ENCODE data around the gene CACNA1D.
"Not testable (repeated sequence)": the region's sequence is repeated elsewhere in the genome, so short reads cannot be mapped to it uniquely, and the experiment has no call there.

CACNA1D gene

DNA sequence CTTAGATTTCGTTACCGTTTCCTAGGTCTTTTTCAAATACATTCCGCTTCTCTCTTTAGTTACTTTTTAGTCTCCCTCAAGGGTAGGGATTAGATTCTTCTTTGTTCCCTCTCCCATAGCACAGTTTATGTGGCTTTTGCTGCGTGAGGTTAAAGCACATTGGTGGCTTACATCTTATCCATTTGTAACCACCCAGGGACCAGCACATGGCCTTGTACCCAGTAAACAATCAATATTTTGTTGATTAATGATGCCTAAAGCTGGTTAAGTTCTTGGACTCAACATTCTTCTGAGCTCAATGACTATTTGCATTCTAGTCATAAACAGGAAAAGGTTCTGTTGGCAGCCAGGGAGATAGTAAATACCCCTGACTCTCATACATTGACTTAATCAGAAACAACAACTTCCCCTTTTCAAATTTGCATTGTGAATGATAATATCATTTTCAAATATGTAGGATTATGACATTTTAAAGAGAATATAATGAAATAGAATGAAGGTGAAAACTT lies 60.2 kb downstream of the CACNA1D start:
- H3K4me3 ChIP-seq (ENCODE audit: low read length) = no peak overlapping the region
- no peak for DNase-seq (ENCODE audit: low read depth, low spot score)

DNA sequence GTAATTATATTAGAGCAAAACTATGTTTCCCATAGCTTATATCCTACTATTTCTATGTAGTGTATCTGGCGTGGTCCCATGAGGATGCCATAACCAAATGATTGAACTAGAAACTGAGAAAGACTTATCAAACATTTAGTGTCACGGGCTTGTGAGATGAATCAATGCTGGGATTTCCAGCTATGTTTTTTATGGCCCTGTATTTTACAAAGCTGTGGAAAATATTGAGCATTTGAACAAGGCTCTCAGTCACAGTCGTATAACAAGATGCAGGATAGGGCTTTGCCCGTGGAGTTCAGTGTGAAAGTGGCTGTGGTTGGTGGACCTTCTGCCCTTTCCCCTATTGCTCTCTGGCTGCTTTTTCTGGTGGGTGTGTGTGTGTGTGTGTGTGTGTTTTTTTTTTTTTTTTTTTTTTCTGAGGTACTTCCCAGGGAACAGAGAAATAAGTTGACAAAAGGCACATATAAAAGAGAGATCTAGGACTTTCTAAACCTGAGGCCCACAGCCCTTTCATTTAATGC lies 60.7 kb downstream of the CACNA1D start:
- DNase-seq (ENCODE audit: low read depth, low spot score) = no peak

DNA sequence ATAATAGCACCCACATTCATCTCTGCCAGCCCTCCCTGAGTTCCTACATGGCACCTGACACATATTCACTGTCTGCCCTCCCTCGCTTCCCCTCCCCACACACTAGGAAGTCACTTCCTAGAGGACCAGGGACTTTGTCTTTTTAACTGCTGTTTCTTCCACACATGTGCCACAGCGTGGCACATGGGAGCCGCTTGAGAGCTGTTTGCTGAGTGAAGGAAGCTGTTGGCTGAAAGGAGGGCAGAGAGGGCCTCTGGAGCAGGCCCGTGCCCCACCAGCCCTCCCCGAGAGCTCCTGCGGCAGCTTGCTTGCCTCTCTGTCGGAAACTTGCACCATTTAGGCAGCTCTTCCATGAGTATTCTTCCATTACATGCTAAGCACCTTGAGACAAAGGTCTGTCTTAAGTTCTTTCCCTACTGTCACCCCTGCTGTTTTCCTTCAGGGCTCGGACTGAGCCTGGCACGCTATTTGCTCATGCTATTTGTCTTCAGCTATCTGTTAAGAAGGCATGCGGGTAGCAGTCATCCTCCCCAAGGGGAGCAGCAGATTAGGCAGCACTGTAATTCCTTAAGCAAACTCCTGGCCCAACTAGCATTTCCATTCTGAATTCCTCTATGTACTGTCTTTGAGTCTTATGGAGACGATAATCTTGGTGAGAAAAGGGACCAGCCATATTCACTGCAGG lies 72.2 kb downstream of the CACNA1D start:
- no peak for DNase-seq (ENCODE audit: low read depth, low spot score)
- H3K4me3 ChIP-seq (ENCODE audit: low read length) = no peak overlapping the region

More for the DNA sequence above, 60.7 kb downstream of the CACNA1D start:
- H3K4me3 ChIP-seq (ENCODE audit: low read length) = no peak overlapping the region

DNA sequence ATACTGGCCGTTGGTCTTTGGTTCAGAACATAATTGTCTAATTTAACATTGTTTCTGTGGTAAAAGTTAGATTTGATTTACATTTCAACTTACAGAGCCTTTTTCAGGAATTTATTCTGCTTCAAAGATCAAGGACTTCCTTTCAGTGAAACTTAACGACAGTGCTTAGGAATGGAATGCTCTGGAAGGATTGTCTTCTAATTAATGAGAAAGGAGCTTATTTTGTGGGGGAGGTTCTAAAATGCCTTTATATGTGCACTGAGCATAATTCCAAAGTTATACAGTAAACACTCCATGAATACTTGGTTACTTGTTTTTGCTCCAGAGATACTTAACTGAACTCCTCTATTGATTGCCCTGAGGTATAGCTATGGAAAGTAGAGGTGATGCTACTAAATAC lies 75.7 kb downstream of the CACNA1D start:
- H3K4me3 ChIP-seq (ENCODE audit: low read length) = no peak overlapping the region
- DNase-seq (ENCODE audit: low read depth, low spot score) = no peak

DNA sequence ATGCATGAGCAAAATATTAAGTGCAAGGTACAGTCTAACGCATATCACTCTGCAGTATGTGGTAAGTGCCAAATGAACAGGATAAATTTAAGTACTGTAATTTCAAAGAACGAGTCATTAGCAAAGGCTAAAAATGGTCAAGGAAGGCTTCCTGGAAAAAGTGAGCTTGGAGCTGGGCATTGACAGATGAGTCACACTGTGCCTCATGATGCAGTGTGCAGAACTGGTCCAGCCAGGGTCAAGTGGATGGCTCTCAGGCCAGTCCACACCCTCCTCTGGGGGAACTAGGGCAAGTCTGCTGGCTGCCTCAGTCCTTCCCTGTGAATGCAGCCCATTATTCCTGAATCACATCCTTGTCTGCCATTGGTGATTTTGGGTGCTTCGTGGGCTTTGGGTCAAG lies 76.3 kb downstream of the CACNA1D start:
- DNase-seq (ENCODE audit: low read depth, low spot score) = no peak

DNA sequence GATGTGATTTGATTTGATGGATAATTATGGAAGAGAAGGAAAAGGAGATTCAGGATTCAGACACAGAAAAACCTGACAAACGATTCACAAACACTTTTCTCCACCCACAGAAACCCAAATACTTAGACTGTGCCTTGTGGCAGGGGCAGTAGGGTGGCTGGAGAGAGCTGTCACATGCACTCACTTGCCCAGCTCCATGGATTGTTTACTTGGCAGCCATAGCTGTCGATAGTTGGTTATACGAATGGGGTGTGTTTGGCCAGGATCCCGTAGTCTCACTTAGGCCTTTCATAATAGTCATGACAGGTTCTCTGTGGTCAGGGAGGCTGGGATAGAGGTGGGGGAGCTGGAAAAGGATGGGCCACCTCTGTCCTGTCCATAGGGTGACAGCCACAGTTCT lies 76.9 kb downstream of the CACNA1D start:
- no peak for DNase-seq (ENCODE audit: low read depth, low spot score)
- no peak overlapping the region for H3K4me3 ChIP-seq (ENCODE audit: low read length)

More for the DNA sequence above, 76.3 kb downstream of the CACNA1D start:
- H3K4me3 ChIP-seq (ENCODE audit: low read length) = no peak overlapping the region

DNA sequence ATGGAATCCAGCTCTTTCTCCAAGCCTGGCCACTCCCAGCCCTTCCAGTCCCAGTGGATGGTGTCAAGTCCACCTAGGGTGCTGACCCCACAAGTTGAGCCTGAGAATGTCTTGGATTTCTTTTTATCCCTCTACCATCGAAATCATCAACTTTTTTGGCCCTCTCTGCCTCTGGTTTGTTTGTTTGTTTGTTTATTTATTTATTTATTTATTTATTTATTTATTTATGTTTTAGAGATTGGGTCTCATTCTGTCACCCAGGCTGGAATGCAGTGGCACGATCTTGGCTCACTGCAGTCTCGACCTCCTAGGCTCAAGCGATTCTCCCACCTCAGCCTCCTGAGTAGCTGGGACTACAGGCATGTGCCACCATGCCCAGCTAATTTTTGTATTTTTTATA lies 77.8 kb downstream of the CACNA1D start:
- H3K4me3 ChIP-seq (ENCODE audit: low read length); DNase-seq (ENCODE audit: low read depth, low spot score): not testable (repeated sequence)

DNA sequence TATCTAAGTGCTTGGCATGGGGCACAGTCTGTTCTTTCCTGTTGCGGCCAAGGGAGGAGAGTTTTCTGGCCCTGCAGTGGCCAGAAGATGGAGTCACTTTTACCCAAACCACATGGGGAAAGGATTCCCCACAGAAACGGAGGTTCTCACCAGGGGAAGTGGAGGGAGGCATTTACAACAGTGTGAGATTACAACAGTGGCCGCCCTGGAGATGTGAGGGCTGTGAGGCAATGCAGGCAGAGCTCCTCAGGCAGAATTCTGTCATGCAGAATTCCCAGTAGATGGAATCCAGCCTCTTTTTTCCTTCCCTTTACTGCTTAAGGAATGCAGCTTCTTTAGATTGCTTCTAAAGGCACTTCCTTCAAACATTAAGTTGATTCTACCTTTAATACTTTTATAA lies 83.1 kb downstream of the CACNA1D start:
- DNase-seq (ENCODE audit: low read depth, low spot score) = no peak
- no peak overlapping the region for H3K4me3 ChIP-seq (ENCODE audit: low read length)

DNA sequence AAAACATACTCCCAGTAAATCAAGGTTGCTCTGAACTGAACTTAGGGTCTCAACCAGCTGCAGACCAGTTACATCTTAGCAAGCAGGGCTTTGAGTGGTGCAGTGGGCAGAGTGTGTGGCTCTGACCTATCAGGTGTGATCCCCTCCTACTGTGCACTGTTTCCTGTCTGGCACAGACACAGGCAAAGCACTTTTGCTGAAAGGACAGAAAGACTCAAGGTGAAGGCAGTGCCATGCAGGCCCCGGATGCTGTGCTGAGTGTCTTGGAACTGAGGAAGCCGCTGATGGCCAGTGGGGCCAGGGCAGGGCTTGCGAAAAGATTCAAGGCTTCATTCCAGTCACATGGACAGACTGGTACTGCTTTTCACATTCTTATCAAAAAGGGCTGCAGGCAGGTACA lies 85.2 kb downstream of the CACNA1D start:
- DNase-seq (ENCODE audit: low read depth, low spot score) = no peak
- H3K4me3 ChIP-seq (ENCODE audit: low read length) = no peak overlapping the region

DNA sequence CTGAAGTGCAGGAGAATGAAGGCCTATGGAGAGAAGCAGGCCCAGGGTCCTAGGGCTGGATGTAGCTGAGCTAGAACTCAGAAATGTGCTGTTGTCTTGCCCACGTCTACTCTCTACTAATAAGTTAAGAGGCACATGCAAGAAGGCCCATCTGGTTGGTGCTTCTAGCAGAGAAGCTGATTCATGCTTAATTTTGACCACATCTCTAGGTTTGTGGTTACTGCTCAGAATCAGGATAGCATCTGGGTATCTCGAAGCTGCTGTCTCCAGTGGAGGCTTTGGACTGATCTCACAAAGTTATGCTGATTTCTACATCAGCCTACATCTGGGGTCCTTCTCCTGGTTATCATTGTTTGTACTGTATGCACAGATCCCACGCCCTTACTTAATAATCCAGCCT lies 87.3 kb downstream of the CACNA1D start:
- H3K4me3 ChIP-seq (ENCODE audit: low read length) = no peak overlapping the region
- peak; percentile 81 for DNase-seq (ENCODE audit: low read depth, low spot score)

DNA sequence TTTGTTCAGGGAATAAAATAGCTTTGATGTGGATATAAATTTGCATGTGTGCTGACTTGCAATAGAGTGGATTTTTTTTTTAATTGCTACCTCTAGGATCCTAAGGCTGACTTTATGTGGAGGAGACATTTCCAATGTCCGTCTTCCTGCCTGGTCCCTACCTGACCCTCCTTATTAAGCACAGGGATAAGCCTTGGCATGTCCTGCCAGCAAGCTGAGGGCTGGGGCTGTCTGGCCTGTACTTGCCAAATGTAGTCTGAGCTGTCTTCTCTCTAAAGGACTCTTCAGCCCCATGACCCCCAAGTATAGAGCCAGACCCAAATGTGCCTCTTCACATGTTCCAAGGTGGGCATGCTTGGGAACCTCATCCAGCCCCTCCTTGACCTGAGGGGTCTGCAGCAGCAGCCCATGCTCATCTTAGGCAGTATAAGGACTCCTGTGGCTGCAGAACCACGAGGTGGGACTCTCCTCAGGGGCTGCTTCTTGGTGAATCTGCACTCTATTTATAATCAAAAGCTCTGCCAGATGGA lies 88.8 kb downstream of the CACNA1D start:
- no peak for DNase-seq (ENCODE audit: low read depth, low spot score)
- H3K4me3 ChIP-seq (ENCODE audit: low read length) = no peak overlapping the region

DNA sequence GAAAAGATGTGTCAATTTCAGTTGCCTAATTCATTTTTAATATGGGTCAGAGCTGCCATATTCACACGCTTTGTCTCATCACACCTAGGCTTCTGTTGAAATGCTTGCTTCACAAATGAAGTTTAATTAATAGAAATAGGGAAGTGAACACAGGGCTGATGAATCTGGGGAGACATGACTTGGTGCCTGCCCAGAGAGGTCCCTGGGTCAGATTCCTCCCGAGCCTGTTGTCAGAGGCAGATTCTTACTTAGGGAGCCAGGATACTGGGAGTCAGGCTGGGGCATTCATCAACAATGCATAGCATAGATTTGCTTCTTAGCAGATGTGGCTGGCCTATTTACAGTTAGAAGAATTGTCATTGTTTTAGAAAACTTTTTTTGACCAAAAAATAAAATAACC lies 90.6 kb downstream of the CACNA1D start:
- H3K4me3 ChIP-seq (ENCODE audit: low read length) = no peak overlapping the region
- no peak for DNase-seq (ENCODE audit: low read depth, low spot score)

DNA sequence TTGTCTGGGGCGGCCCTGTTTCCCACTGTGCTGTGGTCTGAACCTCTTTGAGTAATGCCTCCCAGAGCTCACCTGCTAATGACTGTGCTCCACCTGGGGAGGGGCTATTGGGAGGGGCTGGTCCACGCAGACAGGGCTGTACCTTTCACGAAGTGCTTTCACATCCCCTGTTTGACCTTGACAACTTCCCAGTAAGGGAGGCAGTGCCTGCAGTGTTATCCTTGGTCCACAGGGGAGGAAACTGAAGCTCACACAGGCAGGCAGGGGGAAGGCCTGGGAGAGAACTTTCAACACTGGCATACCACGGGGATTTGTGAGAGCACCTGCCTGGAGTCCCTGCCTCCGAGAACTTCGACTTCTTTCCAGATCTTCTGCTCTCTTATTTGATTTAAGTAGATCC lies 91.2 kb downstream of the CACNA1D start:
- no peak overlapping the region for H3K4me3 ChIP-seq (ENCODE audit: low read length)
- DNase-seq (ENCODE audit: low read depth, low spot score) = no peak

DNA sequence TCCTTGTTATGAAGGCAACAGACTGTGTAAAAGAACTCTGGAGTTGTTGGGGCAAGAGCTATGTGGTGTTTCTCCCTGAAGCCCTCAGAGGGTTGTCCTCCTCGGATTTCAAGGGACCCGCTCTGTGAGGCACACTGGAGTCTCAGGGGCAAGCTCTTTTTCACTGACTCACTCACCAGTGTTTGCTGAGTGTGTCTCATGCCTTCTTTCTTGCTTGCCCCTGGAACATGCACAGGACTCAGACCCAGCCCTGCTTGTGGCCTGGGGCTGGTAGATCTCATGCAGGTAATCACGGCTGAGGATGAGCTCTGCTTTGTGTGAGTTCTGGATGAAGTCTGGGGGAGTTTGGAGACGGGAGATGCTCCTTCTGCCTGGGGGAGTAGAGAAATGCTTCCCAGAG lies 93.7 kb downstream of the CACNA1D start:
- no peak overlapping the region for H3K4me3 ChIP-seq (ENCODE audit: low read length)
- no peak for DNase-seq (ENCODE audit: low read depth, low spot score)

DNA sequence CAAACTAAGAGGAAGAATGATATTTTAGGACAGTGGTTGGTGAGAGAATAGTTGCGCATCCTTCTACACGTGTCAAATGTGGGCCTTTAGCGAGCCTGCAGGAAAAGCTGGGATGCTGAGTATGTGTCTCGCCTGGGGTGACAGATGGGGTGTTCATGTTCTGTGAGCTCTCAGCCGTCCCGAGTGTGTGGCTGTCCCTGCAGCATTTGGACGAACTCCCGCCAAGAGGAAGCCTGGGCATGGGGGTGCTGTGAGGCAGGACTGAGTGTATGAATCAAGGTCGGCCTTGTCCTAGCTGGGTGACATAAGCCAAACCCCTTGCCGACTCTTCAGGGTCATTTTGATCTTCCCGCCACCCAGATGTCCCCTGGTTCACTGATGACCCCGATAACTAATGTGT lies 94.8 kb downstream of the CACNA1D start:
- no peak overlapping the region for H3K4me3 ChIP-seq (ENCODE audit: low read length)
- no peak for DNase-seq (ENCODE audit: low read depth, low spot score)

DNA sequence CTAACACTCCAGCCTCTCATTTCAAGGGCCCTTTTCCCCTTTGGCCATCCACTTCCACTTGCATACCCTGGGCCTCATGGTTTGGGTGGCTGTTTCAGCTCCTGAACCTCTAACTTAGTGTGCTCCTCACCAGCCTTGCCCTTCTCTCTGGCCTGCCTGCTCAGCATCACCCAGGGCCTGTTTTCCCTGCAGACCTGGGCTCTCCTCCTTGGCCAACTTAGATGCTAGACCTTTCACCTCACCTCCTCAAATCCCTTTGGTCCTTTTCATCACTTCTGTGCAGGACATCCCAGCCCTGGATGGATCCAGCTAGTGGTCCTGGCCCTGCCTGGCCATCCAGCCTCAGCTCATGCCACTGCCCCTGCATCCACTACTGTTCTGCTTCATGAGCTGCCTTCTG lies 95.4 kb downstream of the CACNA1D start:
- H3K4me3 ChIP-seq (ENCODE audit: low read length) = no peak overlapping the region
- no peak for DNase-seq (ENCODE audit: low read depth, low spot score)

DNA sequence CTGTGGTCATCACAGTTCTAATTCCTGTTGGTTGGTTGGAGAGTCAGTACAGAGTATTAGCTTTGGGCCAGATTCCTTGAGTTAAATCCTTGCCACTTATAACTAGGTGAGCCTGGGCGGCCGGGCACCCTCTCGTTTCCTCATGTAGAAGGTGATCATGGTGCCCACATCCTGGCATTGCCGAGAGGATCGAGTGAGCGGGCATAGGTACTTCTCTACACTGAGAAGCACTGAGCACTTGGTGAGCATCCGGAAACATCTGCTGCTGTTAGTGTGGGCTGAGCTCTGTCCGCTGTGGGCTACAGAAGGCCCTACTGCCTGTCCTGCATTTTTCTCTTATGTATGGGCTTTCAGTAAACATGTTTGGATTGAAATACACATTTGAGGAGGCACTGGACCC lies 96.2 kb downstream of the CACNA1D start:
- DNase-seq (ENCODE audit: low read depth, low spot score) = no peak
- no peak overlapping the region for H3K4me3 ChIP-seq (ENCODE audit: low read length)

DNA sequence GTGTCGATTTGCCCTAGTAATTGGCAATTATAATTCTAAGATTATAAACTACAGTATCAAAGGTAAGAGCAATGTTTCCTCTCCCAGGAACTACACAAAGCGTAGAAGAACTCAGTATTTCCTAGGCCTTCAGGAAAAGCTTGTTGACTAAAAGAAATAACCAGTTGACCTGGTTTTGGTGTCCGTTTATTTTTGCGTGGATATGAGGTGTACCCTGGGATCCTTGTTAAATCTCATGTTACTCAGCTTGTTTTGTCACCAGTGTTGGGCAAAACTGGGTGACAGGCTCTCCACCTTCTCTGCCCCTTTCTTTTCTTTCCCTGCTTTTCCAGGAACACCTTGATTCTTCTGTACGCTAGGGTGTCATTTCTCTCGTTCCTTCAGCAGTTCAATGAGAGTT lies 97.2 kb downstream of the CACNA1D start:
- DNase-seq (ENCODE audit: low read depth, low spot score) = no peak
- H3K4me3 ChIP-seq (ENCODE audit: low read length) = no peak overlapping the region

DNA sequence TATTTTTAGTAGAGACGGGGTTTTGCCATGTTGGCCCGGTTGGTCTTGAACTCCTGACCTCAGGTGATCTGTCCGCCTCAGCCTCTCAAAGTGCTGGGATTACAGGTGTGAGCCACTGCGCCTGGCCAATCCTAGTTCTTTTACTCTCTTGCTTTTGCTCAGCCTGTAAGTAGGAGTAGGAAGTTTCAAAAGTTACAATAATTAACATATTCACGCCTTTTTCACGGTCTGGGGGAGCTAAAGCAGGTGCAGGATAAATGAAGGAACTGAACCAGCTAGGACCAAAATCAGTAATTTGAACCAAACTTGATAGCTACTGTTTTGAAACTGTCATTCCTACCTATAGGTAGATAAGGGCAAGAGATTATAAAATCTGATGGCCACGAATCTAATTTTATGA lies 98.5 kb downstream of the CACNA1D start:
- H3K4me3 ChIP-seq (ENCODE audit: low read length) = no peak overlapping the region
- no peak for DNase-seq (ENCODE audit: low read depth, low spot score)

DNA sequence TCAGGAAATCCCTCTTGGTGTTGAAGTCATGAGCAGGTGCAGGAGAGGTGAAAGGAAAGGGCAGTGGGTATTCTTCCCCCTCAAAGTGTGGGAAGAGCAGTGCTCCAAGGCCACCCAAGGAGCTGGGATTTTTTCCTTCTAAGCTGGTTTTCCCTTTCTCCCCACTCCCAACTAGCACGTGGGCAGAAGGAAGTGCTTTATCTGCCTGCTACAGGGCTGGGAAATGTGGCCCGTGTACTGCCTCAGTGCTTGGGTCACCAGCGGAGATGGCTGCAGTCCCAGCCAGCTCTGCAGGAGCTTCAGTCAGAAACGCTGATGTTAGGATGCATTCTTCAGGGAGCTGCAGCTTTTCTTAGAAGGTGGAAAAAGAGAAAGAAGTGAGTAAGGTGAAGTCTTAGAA lies 99.2 kb downstream of the CACNA1D start:
- no peak overlapping the region for H3K4me3 ChIP-seq (ENCODE audit: low read length)
- DNase-seq (ENCODE audit: low read depth, low spot score) = no peak

DNA sequence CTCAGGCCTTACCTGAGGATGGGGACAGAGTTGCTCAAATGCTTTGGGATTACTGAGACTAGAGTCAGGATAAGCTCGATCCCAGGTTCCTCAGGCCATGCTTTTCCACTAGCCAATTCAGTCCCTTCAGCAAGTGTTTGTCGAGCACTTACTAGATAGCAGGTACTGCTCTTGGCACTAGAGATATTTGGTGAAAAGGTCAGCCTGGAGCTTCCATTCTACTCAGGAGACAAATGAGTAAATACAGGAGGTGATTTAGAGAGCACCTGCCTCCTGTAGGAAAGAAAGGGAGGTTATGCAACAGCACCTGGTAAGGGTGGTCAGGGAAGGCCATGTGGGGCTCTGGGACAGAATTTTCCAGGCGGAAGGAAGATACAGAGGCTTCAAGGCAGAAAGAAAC lies 99.9 kb downstream of the CACNA1D start:
- H3K4me3 ChIP-seq (ENCODE audit: low read length) = no peak overlapping the region
- no peak for DNase-seq (ENCODE audit: low read depth, low spot score)

Data from Jurkat, Clone E6-1 (cell line).